Measurements from ENCODE around the gene SORT1. TPM values are rescaled to one million over a fixed set of nuclear protein-coding genes. Genes with fewer than 3 reads are reported as not detected.

SORT1 gene
- total RNA-seq, 2 donors from 2014 or later = 44.9 to 46.2 TPM

DNA sequence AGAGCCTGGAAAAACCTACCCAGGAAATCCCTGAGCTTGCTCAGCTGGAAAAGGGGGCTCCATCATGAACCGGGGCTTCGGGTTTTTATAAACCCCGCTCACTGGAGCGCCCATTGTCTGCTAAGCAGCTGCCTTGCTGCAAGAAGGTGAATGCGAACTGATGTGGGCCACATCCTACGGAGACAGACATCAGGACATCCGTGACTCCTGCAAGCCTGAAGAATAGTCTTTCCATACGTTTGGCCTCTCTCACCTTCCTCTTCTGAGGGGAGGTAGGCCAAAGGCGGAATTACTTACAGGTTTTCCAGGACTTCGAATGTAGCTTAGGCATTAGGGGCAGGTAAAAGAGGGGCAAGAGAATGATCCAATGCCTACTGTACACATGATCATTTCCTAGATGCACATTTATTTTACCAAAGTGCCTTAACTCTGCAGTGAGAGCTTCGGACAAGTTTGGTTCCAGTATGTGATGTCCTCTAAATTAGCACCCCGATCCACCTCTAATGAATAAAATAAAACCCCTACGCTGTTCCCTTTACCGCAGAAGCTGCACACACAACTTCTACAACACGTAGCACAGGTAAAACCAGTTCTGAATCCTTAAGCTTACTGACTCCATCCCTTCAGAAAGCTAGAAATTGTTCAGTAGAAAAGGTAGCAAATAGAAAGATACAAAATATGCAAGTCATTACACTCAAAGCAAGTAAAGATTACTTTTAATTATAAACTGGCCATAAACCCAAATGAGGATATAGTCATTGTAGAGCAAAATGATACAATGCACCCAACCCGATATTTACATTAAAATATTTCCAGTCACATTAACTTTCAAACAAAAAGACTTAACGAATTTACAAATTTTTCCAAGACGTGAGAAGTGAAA lies 866 bp upstream of the SORT1 start:
- Mint-ChIP-seq H3K4me1 (peaks cover 21% of the 10 kb centered on the region), H3K27ac (peak overlapping the region; percentile 98)
- no peak for DNase-seq

DNA sequence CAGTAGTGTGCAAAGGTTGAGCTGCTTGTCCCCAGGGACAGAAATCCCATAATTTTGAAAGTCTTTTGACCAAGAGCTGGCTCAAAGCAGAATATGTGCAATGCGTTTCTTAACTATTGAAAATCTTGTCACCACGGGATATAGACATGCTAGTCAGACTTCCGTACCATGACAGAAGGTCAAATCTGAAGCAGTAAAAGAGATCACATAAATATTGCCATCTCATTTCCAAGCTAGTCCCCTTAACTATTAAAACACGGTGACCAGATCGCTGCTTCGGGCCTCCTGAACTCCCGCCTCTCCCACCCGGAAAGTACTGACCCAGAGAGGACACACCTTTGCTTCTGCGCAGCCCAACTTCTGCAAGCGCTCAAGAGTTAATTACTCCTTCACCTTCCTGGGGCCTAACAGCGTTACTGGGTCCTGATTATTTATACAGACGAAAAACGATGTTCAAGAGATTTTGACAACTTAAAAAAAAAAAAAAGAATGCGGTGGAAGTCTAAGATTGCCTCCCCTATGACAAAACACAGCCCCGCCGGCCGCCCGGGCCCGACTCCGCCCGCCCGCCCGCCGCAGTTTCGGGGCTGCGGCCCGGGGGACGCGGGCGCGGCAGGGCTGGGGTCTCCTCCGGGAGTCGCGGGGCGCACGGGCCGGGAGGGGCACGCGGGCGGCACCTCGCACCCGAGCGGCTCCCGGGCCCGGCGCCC lies 692 bp downstream of the SORT1 start:
- Mint-ChIP-seq H3K36me3 (ENCODE audit: low read depth) (peaks cover 2% of the 10 kb centered on the region), H3K4me1 (peaks cover 36% of the 10 kb centered on the region), H3K9me3 (no peaks in the 10 kb centered on the region), H3K27me3 (ENCODE audit: insufficient read depth) (no peaks in the 10 kb centered on the region), H3K4me3 (peak overlapping the region; percentile 80), H3K27ac (peak overlapping the region; percentile 80)
- H3K4me1 ChIP-seq (ENCODE audit: control insufficient read depth, insufficient read depth, low read length) = peaks cover 12% of the 10 kb centered on the region
- peak; percentile 61 for DNase-seq
- peak overlapping the region; percentile 90 for H3K4me3 ChIP-seq (ENCODE audit: low read length)
- H3K27ac ChIP-seq (ENCODE audit: low read depth, low read length) = no peak overlapping the region
- peaks cover 19% of the 10 kb centered on the region for H3K36me3 ChIP-seq (ENCODE audit: control insufficient read depth, insufficient read depth, low read length)
- TF ChIP-seq, protein P1, sequence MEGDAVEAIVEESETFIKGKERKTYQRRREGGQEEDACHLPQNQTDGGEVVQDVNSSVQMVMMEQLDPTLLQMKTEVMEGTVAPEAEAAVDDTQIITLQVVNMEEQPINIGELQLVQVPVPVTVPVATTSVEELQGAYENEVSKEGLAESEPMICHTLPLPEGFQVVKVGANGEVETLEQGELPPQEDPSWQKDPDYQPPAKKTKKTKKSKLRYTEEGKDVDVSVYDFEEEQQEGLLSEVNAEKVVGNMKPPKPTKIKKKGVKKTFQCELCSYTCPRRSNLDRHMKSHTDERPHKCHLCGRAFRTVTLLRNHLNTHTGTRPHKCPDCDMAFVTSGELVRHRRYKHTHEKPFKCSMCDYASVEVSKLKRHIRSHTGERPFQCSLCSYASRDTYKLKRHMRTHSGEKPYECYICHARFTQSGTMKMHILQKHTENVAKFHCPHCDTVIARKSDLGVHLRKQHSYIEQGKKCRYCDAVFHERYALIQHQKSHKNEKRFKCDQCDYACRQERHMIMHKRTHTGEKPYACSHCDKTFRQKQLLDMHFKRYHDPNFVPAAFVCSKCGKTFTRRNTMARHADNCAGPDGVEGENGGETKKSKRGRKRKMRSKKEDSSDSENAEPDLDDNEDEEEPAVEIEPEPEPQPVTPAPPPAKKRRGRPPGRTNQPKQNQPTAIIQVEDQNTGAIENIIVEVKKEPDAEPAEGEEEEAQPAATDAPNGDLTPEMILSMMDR (conservative IDR thresholded peaks at IDR 0.05) = no peak
- no peaks in the 10 kb centered on the region for H3K9me3 ChIP-seq (ENCODE audit: control insufficient read depth, low read length)
- no peaks in the 10 kb centered on the region for H3K27me3 ChIP-seq (ENCODE audit: control insufficient read depth, insufficient read depth, low read length, poor library complexity, severe bottlenecking)
- H3K9ac ChIP-seq (ENCODE audit: extremely low read depth, low read length, poor library complexity, severe bottlenecking) = peak overlapping the region; percentile 47
- WGBS, 2 experiments (ENCODE audit: insufficient coverage in 1 of 2, insufficient read length in 1 of 2) = 4 to 15% methylated on average over 13 to 46 of the region's 46 CpGs

More for the DNA sequence above, 866 bp upstream of the SORT1 start:
- WGBS, 2 experiments (ENCODE audit: insufficient coverage in 1 of 2, insufficient read length in 1 of 2) = 33 to 43% methylated on average over 8 to 18 of the region's 18 CpGs
- H3K36me3 Mint-ChIP-seq (ENCODE audit: low read depth) = peaks cover 9% of the 10 kb centered on the region
- Histone ChIP-seq H3K27ac (ENCODE audit: low read depth, low read length) (peak overlapping the region; percentile 78), H3K4me3 (ENCODE audit: low read length) (peak overlapping the region; percentile 86), H3K36me3 (ENCODE audit: control insufficient read depth, insufficient read depth, low read length) (peaks cover 33% of the 10 kb centered on the region), H3K9me3 (ENCODE audit: control insufficient read depth, low read length) (no peaks in the 10 kb centered on the region), H3K27me3 (ENCODE audit: control insufficient read depth, insufficient read depth, low read length, poor library complexity, severe bottlenecking) (no peaks in the 10 kb centered on the region), H3K4me1 (ENCODE audit: control insufficient read depth, insufficient read depth, low read length) (peaks cover 4% of the 10 kb centered on the region), H3K9ac (ENCODE audit: extremely low read depth, low read length, poor library complexity, severe bottlenecking) (peak overlapping the region; percentile 72)
- peak overlapping the region; percentile 80 for H3K4me3 Mint-ChIP-seq
- TF ChIP-seq, protein P1 (conservative IDR thresholded peaks at IDR 0.05) = no peak
- no peaks in the 10 kb centered on the region for H3K27me3 Mint-ChIP-seq (ENCODE audit: insufficient read depth)
- H3K9me3 Mint-ChIP-seq = no peaks in the 10 kb centered on the region

DNA sequence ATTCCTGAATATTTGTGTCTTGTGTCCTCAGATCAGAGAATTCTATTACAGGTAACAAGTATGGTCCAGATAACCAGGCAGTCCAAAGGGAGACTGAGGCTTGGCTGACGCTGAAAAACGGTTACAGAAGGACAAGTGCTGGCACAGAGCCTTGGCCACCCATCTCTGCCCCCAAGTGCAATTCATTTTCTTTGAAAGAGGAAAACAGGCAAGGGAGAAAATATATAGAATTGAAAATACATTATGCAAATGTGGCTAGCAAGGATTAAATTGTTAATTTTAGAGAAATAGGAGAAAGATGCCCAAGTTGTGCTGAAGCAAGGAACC lies 1.2 kb downstream of the SORT1 start:
- H3K9me3 ChIP-seq (ENCODE audit: control insufficient read depth, low read length) = no peaks in the 10 kb centered on the region
- Mint-ChIP-seq H3K36me3 (ENCODE audit: low read depth) (no peaks in the 10 kb centered on the region), H3K9me3 (no peaks in the 10 kb centered on the region), H3K4me3 (peak overlapping the region; percentile 80), H3K27ac (no peak overlapping the region), H3K4me1 (peaks cover 39% of the 10 kb centered on the region), H3K27me3 (ENCODE audit: insufficient read depth) (no peaks in the 10 kb centered on the region)
- no peak for DNase-seq
- peaks cover 12% of the 10 kb centered on the region for H3K4me1 ChIP-seq (ENCODE audit: control insufficient read depth, insufficient read depth, low read length)
- no peaks in the 10 kb centered on the region for H3K27me3 ChIP-seq (ENCODE audit: control insufficient read depth, insufficient read depth, low read length, poor library complexity, severe bottlenecking)
- no peak overlapping the region for H3K27ac ChIP-seq (ENCODE audit: low read depth, low read length)
- H3K36me3 ChIP-seq (ENCODE audit: control insufficient read depth, insufficient read depth, low read length) = peaks cover 13% of the 10 kb centered on the region
- peak overlapping the region; percentile 47 for H3K9ac ChIP-seq (ENCODE audit: extremely low read depth, low read length, poor library complexity, severe bottlenecking)
- WGBS, 2 experiments (ENCODE audit: insufficient coverage in 1 of 2, insufficient read length in 1 of 2) = 80 to 100% methylated on average over 2 of the region's 2 CpGs
- H3K4me3 ChIP-seq (ENCODE audit: low read length) = peak overlapping the region; percentile 90
- TF ChIP-seq, protein P1 (conservative IDR thresholded peaks at IDR 0.05) = no peak

Data from endodermal cell (in vitro differentiated cells).